LHCN-M2 (cell line): ENCODE results near the gene SLC2A14. TPM values are rescaled to one million over a fixed set of nuclear protein-coding genes. Genes with fewer than 3 reads are reported as not detected.

Source experiments
- total RNA-seq: library from RNA; depleted of rRNA; stranded (reverse); fragments of >200 nt; gene quantifications from 2 replicates; pipeline ENCODE4 v1.2.3, GENCODE V29; 2014; rRNA removed

Gene SLC2A14
- total RNA-seq, 1 experiment from 2014 or later: not detected

Other genes starting within 250 kb of the SLC2A14 start
- not detected in 2 replicates for gene APOBEC1, start 207.0 kb downstream of the SLC2A14 start, total RNA-seq
- not detected in 2 replicates for gene GDF3, start 177.1 kb downstream of the SLC2A14 start, total RNA-seq
- not detected in 2 replicates for gene DPPA3, start 161.5 kb downstream of the SLC2A14 start, total RNA-seq
- not detected in 2 replicates for gene CLEC4C, start 125.5 kb downstream of the SLC2A14 start, total RNA-seq
- gene NANOGNB, start 107.7 kb downstream of the SLC2A14 start, total RNA-seq: not detected in 2 replicates
- not detected in 2 replicates for gene NANOG, start 83.5 kb downstream of the SLC2A14 start, total RNA-seq
- gene SLC2A3, start 63.3 kb upstream of the SLC2A14 start, total RNA-seq: 25.6 and 36.9 TPM in 2 replicates
- 7.3 and 8.6 TPM in 2 replicates for gene FOXJ2, start 159.8 kb upstream of the SLC2A14 start, total RNA-seq
- 1.5 and 2.1 TPM in 2 replicates for gene C3AR1, start 193.4 kb upstream of the SLC2A14 start, total RNA-seq
- 42.9 and 46.8 TPM in 2 replicates for gene NECAP1, start 209.4 kb upstream of the SLC2A14 start, total RNA-seq